Ishikawa (cell line): ENCODE data around the gene SCARF2.

Source experiments
- CEBPB ChIP-seq: IDR thresholded peaks from 2 replicates; pipeline ENCODE4 v1.6.1; 2012
- CREB1 ChIP-seq: IDR thresholded peaks from 2 replicates; pipeline ENCODE4 v1.6.1; 2012; ENCODE audit warnings: low read depth
- EGR1 ChIP-seq: IDR thresholded peaks from 2 replicates; pipeline ENCODE4 v1.6.1; 2012
- EP300 ChIP-seq: IDR thresholded peaks from 2 replicates; pipeline ENCODE4 v1.6.1; 2012; ENCODE audit warnings: borderline replicate concordance
- FOXM1 ChIP-seq: IDR thresholded peaks from 2 replicates; pipeline ENCODE4 v1.6.1; 2012; ENCODE audit warnings: low read depth, borderline replicate concordance
- MAX ChIP-seq: IDR thresholded peaks from 2 replicates; pipeline ENCODE4 v1.6.1; 2012
- NFIC ChIP-seq: IDR thresholded peaks from 2 replicates; pipeline ENCODE4 v1.6.1; 2012
- RAD21 ChIP-seq: IDR thresholded peaks from 2 replicates; pipeline ENCODE4 v1.6.1; 2012; ENCODE audit warnings: low read depth
- REST ChIP-seq: IDR thresholded peaks from 2 replicates; pipeline ENCODE4 v1.6.1; 2012; ENCODE audit warnings: low read depth, mild to moderate bottlenecking
- TAF1 ChIP-seq: IDR thresholded peaks from 2 replicates; pipeline ENCODE4 v1.6.1; 2012; ENCODE audit warnings: low read depth, mild to moderate bottlenecking
- TCF12 ChIP-seq: IDR thresholded peaks from 2 replicates; pipeline ENCODE4 v1.6.1; 2012; ENCODE audit warnings: low read depth
- TEAD4 ChIP-seq: IDR thresholded peaks from 2 replicates; pipeline ENCODE4 v1.6.1; 2012
- USF1 ChIP-seq: IDR thresholded peaks from 2 replicates; pipeline ENCODE4 v1.6.1; 2012
- YY1 ChIP-seq: IDR thresholded peaks from 2 replicates; pipeline ENCODE4 v1.6.1; 2012; ENCODE audit warnings: low read depth
- ZBTB7A ChIP-seq: IDR thresholded peaks from 2 replicates; pipeline ENCODE4 v1.6.1; 2012; ENCODE audit warnings: low read depth

SCARF2 gene

GRCh38 chr22:20450551-20450906 lies 12.9 kb upstream of the SCARF2 start:
- TF ChIP-seq CREB1: no peak
- TF ChIP-seq EGR1: no peak
- TF ChIP-seq FOXM1: no peak
- TF ChIP-seq TAF1: no peak
- TF ChIP-seq MAX: no peak

- TF ChIP-seq USF1 (no peak), EP300 (no peak), MAX (no peak), TCF12 (no peak), ZBTB7A (no peak), FOXM1 (no peak), YY1 (no peak), REST (no peak), TEAD4 (no peak), TAF1 (no peak)
These were observed 12.4 kb upstream of the SCARF2 start for GRCh38 chr22:20449819-20450550.

GRCh38 chr22:20448630-20449029 lies 11.0 kb upstream of the SCARF2 start:
- no peak for TF ChIP-seq MAX
- TF ChIP-seq USF1: no peak
- no peak for TF ChIP-seq TAF1
- no peak for TF ChIP-seq NFIC
- TF ChIP-seq YY1: no peak
- no peak for TF ChIP-seq REST
- TF ChIP-seq TCF12: no peak
- no peak for TF ChIP-seq EP300
- TF ChIP-seq FOXM1: no peak
- TF ChIP-seq RAD21: no peak
- TF ChIP-seq TEAD4: no peak
- TF ChIP-seq EGR1: no peak
- TF ChIP-seq CREB1: no peak
- no peak for TF ChIP-seq ZBTB7A

GRCh38 chr22:20446383-20446970 lies 8.9 kb upstream of the SCARF2 start:
- TF ChIP-seq TAF1: no peak
- TF ChIP-seq EP300: no peak
- TF ChIP-seq REST: no peak
- no peak for TF ChIP-seq MAX
- no peak for TF ChIP-seq EGR1
- no peak for TF ChIP-seq ZBTB7A
- no peak for TF ChIP-seq CREB1
- no peak for TF ChIP-seq CEBPB
- no peak for TF ChIP-seq RAD21
